RWPE1 (cell line): ENCODE measurements around the gene CTNNBL1.

Source experiments
- CTCF ChIA-PET: fragments of 350-600 bp; sonication (Branson Sonifier 250); formaldehyde crosslinking; extraction: SDS; loops from one replicate; lab custom pipeline; 2021; lab: Yijun Ruan, JAX
- POLR2A ChIA-PET: fragments of 400-600 bp; formaldehyde crosslinking; extraction: SDS; loops from one replicate; lab custom pipeline; 2020; ENCODE audit warnings: antibody characterized with exemption; ENCODE audit not compliant: low non-redundant PET; lab: Yijun Ruan, JAX
- DNase-seq: peaks from one replicate; pipeline ENCODE4 v3.0.0; 2012; ENCODE audit warnings: low spot score
- H3K27ac ChIP-seq: fragments of 450-650 bp; 2 replicates; pipeline ENCODE4 v1.5.1; 2017
- TF ChIP-seq, protein P1 (sequence below): fragments of 450-650 bp; conservative IDR thresholded peaks from 2 replicates; pipeline ENCODE4 v1.5.1; 2017; ENCODE audit warnings: low read depth, mild to moderate bottlenecking

The CTNNBL1 gene

DNA sequence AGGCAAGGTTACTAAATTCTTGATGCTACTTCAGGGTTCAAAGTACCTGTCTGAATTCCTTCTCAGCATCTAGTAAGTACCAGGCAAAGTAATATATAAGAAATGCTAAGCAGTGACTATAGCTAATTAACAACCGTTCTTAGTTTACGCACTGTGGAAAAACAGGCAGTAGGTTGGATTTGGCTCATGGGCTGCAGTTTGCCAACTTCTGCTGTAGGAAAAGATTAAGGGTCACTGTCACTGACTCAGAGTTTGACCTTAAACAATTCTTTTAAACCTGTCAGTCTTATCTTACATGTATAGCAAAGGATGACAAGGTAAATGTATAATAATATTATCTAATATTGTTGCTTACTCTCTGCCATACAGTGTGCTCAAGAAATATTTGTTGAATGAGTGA, 42.3 kb downstream of the CTNNBL1 start:
- CTCF ChIA-PET = interaction anchor here (0.5 to 1.5 kb wide), 3 partner anchors 10 to 485 kb away, joined by 3 to 5 read pairs (median 4); no protein-coding TSS in a partner anchor
- no peak for DNase-seq
- H3K27ac ChIP-seq = no peak overlapping the region
- TF ChIP-seq, protein P1, sequence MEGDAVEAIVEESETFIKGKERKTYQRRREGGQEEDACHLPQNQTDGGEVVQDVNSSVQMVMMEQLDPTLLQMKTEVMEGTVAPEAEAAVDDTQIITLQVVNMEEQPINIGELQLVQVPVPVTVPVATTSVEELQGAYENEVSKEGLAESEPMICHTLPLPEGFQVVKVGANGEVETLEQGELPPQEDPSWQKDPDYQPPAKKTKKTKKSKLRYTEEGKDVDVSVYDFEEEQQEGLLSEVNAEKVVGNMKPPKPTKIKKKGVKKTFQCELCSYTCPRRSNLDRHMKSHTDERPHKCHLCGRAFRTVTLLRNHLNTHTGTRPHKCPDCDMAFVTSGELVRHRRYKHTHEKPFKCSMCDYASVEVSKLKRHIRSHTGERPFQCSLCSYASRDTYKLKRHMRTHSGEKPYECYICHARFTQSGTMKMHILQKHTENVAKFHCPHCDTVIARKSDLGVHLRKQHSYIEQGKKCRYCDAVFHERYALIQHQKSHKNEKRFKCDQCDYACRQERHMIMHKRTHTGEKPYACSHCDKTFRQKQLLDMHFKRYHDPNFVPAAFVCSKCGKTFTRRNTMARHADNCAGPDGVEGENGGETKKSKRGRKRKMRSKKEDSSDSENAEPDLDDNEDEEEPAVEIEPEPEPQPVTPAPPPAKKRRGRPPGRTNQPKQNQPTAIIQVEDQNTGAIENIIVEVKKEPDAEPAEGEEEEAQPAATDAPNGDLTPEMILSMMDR = no peak
- POLR2A ChIA-PET = no interaction called here

DNA sequence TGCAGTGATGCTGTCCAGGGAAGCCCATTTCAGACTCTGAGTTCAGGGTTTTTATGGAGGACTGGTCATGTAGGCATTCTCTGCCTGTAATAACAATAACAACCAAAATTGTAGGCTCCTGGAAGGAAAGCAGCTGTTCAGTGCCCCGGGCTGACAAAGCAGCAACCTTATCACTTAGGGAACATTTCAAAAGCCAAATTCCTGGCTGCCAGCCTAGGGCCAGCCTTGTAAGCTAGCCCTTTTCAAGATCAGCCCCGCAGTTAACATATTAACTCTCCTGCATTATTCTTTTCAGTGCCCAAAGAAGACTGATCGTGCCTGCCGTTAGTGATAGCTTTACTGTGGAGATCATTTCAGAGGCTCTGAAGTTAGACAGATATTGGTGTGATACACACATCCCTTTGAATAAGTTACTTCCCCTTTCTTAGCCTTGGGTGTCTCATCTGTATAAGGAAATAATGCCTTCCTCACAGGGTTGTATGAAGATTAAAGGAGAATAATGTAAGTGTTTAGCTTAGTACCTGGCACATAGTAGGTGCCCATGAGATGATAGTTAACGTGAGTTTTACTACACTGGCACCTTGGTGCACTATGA, 44.1 kb downstream of the CTNNBL1 start:
- ChIA-PET POLR2A (no interaction called here), CTCF (interaction anchor here (0.9 kb wide), 1 partner anchor 9 kb away, joined by 4 read pairs; no protein-coding TSS in a partner anchor)
- DNase-seq = no peak
- TF ChIP-seq, protein P1 = no peak
- H3K27ac ChIP-seq = no peak overlapping the region

GRCh38 chr20:37741055-37741454, 47.2 kb downstream of the CTNNBL1 start:
- DNase-seq = peak; percentile 75
- H3K27ac ChIP-seq = no peak overlapping the region
- ChIA-PET POLR2A (no interaction called here), CTCF (no interaction called here)
- TF ChIP-seq, protein P1 = no peak

DNA sequence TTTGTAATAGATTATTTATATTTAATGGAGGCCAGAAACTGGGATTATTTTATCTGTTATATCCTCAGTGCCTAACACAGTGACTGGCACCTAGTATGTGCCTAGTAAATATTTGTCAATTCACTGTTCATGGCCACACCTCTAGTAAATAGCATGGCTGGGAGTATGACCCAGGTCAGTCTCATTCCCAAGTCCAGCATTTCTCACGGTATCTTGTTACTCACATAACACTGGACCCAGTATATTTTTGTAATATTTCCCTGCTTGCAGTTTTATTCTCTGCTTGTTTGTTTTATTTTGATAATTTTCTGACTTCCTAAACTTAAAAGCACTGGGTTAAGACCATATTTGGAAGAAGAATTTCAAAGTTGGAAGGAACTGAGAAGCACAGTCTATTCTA, 47.7 kb downstream of the CTNNBL1 start:
- ChIA-PET POLR2A (no interaction called here), CTCF (no interaction called here)
- TF ChIP-seq, protein P1 = no peak
- DNase-seq = no peak
- no peak overlapping the region for H3K27ac ChIP-seq

- ChIA-PET POLR2A (no interaction called here), CTCF (interaction anchor here (0.7 kb wide), 1 partner anchor 261 kb away, joined by 4 read pairs; no protein-coding TSS in a partner anchor)
- TF ChIP-seq, protein P1 = no peak
- DNase-seq = no peak
- no peak overlapping the region for H3K27ac ChIP-seq
Observed at GRCh38 chr20:37742131-37742530, 48.3 kb downstream of the CTNNBL1 start.

GRCh38 chr20:37744347-37744746, 50.5 kb downstream of the CTNNBL1 start:
- TF ChIP-seq, protein P1 = no peak
- no peak for DNase-seq
- POLR2A ChIA-PET = no interaction called here
- no peak overlapping the region for H3K27ac ChIP-seq
- CTCF ChIA-PET = no interaction called here
